H9 (cell line): ENCODE results near the gene OR2AG2. TPM values are rescaled to one million over a fixed set of nuclear protein-coding genes. Genes with fewer than 3 reads are reported as not detected.

Experiments
- DNase-seq: peaks from one replicate; pipeline ENCODE4 v3.0.0-alpha.2; 2017
- H2AFZ ChIP-seq: one replicate; pipeline ENCODE4 v1.6.1; 2013; ENCODE audit warnings: mild to moderate bottlenecking, low read length, control low read depth, moderate library complexity
- H2AK5ac ChIP-seq: 2 replicates; pipeline ENCODE4 v1.6.1; 2013; ENCODE audit warnings: low read length, control low read depth, mixed read lengths; ENCODE audit not compliant: insufficient read length
- H2BK120ac ChIP-seq: one replicate; pipeline ENCODE4 v1.6.1; 2013; ENCODE audit warnings: low read depth, mild to moderate bottlenecking, low read length, control low read depth, inconsistent platforms; ENCODE audit not compliant: poor library complexity, severe bottlenecking
- H2BK12ac ChIP-seq: 2 replicates; pipeline ENCODE4 v1.6.1; 2013; ENCODE audit warnings: low read length, control low read depth, mixed read lengths, low read depth; ENCODE audit not compliant: insufficient read length
- H2BK15ac ChIP-seq: 2 replicates; pipeline ENCODE4 v1.6.1; 2013; ENCODE audit warnings: low read depth, low read length, control low read depth
- H2BK20ac ChIP-seq: one replicate; pipeline ENCODE4 v1.6.1; 2013; ENCODE audit warnings: low read depth, mild to moderate bottlenecking, low read length, control low read depth, inconsistent platforms; ENCODE audit not compliant: poor library complexity, severe bottlenecking
- H2BK5ac ChIP-seq: 2 replicates; pipeline ENCODE4 v1.6.1; 2013; ENCODE audit warnings: low read length, control low read depth, mixed read lengths; ENCODE audit not compliant: insufficient read length
- H3K14ac ChIP-seq: 2 replicates; pipeline ENCODE4 v1.6.1; 2013; ENCODE audit warnings: low read length, control low read depth; ENCODE audit not compliant: insufficient read depth
- H3K18ac ChIP-seq: 2 replicates; pipeline ENCODE4 v1.6.1; 2013; ENCODE audit warnings: low read depth, mild to moderate bottlenecking, mixed read lengths, low read length, control low read depth; ENCODE audit not compliant: insufficient read length
- H3K23ac ChIP-seq: 2 replicates; pipeline ENCODE4 v1.6.1; 2013; ENCODE audit warnings: low read length, control low read depth, mixed read lengths, low read depth; ENCODE audit not compliant: insufficient read length
- H3K23me2 ChIP-seq: 2 replicates; pipeline ENCODE4 v1.6.1; 2013; ENCODE audit warnings: low read depth, mild to moderate bottlenecking, mixed read lengths, low read length, control low read depth; ENCODE audit not compliant: insufficient read length, poor library complexity, severe bottlenecking
- H3K27ac ChIP-seq: 2 replicates; pipeline ENCODE4 v1.5.1; 2013; ENCODE audit warnings: low read length, control low read depth, mixed read lengths, low read depth; ENCODE audit not compliant: insufficient read length
- H3K27me3 ChIP-seq: 2 replicates; pipeline ENCODE4 v1.6.1; 2013; ENCODE audit warnings: low read length, control low read depth, inconsistent platforms; ENCODE audit not compliant: insufficient read depth
- H3K4ac ChIP-seq: 2 replicates; pipeline ENCODE4 v1.6.1; 2013; ENCODE audit warnings: low read depth, mild to moderate bottlenecking, control low read depth, inconsistent platforms, low read length, moderate library complexity
- H3K4me1 ChIP-seq: 2 replicates; pipeline ENCODE4 v1.6.1; 2013; ENCODE audit warnings: low read length, control low read depth, inconsistent platforms; ENCODE audit not compliant: insufficient read depth
- H3K4me2 ChIP-seq: 2 replicates; pipeline ENCODE4 v1.6.1; 2013; ENCODE audit warnings: low read length, control low read depth, mixed read lengths; ENCODE audit not compliant: insufficient read length, insufficient read depth
- H3K56ac ChIP-seq: 2 replicates; pipeline ENCODE4 v1.6.1; 2013; ENCODE audit warnings: low read depth, mild to moderate bottlenecking, mixed read lengths, low read length, control low read depth; ENCODE audit not compliant: insufficient read length
- H3K79me1 ChIP-seq: 2 replicates; pipeline ENCODE4 v1.6.1; 2013; ENCODE audit warnings: low read depth, mild to moderate bottlenecking, moderate library complexity, low read length, control low read depth, inconsistent platforms; ENCODE audit not compliant: insufficient read depth, poor library complexity, severe bottlenecking
- H3K79me2 ChIP-seq: 2 replicates; pipeline ENCODE4 v1.6.1; 2013; ENCODE audit warnings: low read length, control low read depth, inconsistent platforms; ENCODE audit not compliant: insufficient read depth
- H3K9ac ChIP-seq: 2 replicates; pipeline ENCODE4 v1.6.1; 2013; ENCODE audit warnings: low read length, control low read depth, mixed read lengths; ENCODE audit not compliant: insufficient read length; ENCODE audit errors: extremely low read depth
- H3K9me3 ChIP-seq: one replicate; pipeline ENCODE4 v1.6.1; 2013; ENCODE audit warnings: low read depth, low read length, inconsistent platforms; ENCODE audit not compliant: control insufficient read depth
- H3T11ph ChIP-seq: one replicate; pipeline ENCODE4 v1.6.1; 2013; ENCODE audit warnings: mild to moderate bottlenecking, low read length, control low read depth, inconsistent platforms
- H4K20me1 ChIP-seq: one replicate; pipeline ENCODE4 v1.6.1; 2013; ENCODE audit not compliant: control insufficient read depth, insufficient read length, insufficient read depth
- H4K5ac ChIP-seq: 2 replicates; pipeline ENCODE4 v1.6.1; 2013; ENCODE audit warnings: low read depth, mild to moderate bottlenecking, mixed read lengths, low read length, control low read depth; ENCODE audit not compliant: insufficient read length
- H4K8ac ChIP-seq: replicated peaks from 2 replicates; pipeline ENCODE4 v1.6.1; 2013; ENCODE audit warnings: low read length, control low read depth, mixed read lengths, low read depth; ENCODE audit not compliant: insufficient read length
- H4K91ac ChIP-seq: 2 replicates; pipeline ENCODE4 v1.6.1; 2013; ENCODE audit warnings: low read depth, mild to moderate bottlenecking, moderate library complexity, mixed read lengths, low read length, control low read depth; ENCODE audit not compliant: insufficient read length
- H3K27ac Mint-ChIP-seq, 3 experiments: 2 replicates in 2 of 3; 3 replicates in 1 of 3; pipeline ENCODE4 v1.8.0; 2020 to 2021; ENCODE audit warnings: mixed read lengths in 3 of 3, mild to moderate bottlenecking in 1 of 3, moderate library complexity in 1 of 3
- H3K27me3 Mint-ChIP-seq: 2 replicates; pipeline ENCODE4 v1.8.0; 2021; ENCODE audit warnings: low read depth, mild to moderate bottlenecking, moderate library complexity, mixed read lengths
- H3K36me3 Mint-ChIP-seq, 3 experiments: 2 replicates in 2 of 3; 3 replicates in 1 of 3; pipeline ENCODE4 v1.8.0; 2020 to 2021; ENCODE audit warnings: low read depth in 3 of 3, mixed read lengths in 3 of 3; ENCODE audit not compliant: insufficient read depth in 1 of 3
- H3K4me1 Mint-ChIP-seq, 2 experiments: 2 replicates each; pipeline ENCODE4 v1.8.0; 2020; ENCODE audit warnings: mixed read lengths in 2 of 2
- H3K4me3 Mint-ChIP-seq, 2 experiments: 2 replicates in 1 of 2; 3 replicates in 1 of 2; pipeline ENCODE4 v1.8.0; 2020 to 2021; ENCODE audit warnings: mild to moderate bottlenecking in 2 of 2, mixed read lengths in 2 of 2, moderate library complexity in 1 of 2
- H3K9me3 Mint-ChIP-seq, 2 experiments: 2 replicates in 1 of 2; 3 replicates in 1 of 2; pipeline ENCODE4 v1.8.0; 2020; ENCODE audit warnings: mild to moderate bottlenecking in 2 of 2, mixed read lengths in 2 of 2, moderate library complexity in 1 of 2
- CTCF ChIP-seq: fragments of 200-600 bp; sonication (generic); conservative IDR thresholded peaks from 3 replicates; pipeline ENCODE4 v1.8.0; 2021; ENCODE audit warnings: antibody characterized with exemption, mild to moderate bottlenecking
- WGBS: extraction: QIAGEN DNeasy Blood & Tissue Kit; methylation state at CpG from one replicate; pipeline ENCODE4 v1.1.7; 2013; ENCODE audit warnings: missing lambda C conversion rate, low lambda C conversion rate, mixed read lengths; ENCODE audit not compliant: insufficient read length; ENCODE audit errors: extremely low coverage; 5-methylcytosine and 5-hydroxymethylcytosine counted together
- total RNA-seq: library from RNA; stranded (reverse); gene quantifications from 2 replicates; pipeline ENCODE4 v1.2.1, GENCODE V29; 2021

The OR2AG2 gene
- total RNA-seq, 1 experiment from 2014 or later = 0.33 TPM

- Histone ChIP-seq H2AK5ac (no peak overlapping the region), H4K91ac (no peak overlapping the region), H3K23me2 (no peaks in the 10 kb centered on the region), H3K79me1 (no peaks in the 10 kb centered on the region), H2BK120ac (no peak overlapping the region), H3K18ac (no peak overlapping the region), H3K4me1 (no peaks in the 10 kb centered on the region), H3K79me2 (no peaks in the 10 kb centered on the region), H4K5ac (no peak overlapping the region), H3K4ac (no peak overlapping the region), H3K9me3 (no peaks in the 10 kb centered on the region), H3K14ac (no peak overlapping the region), H2BK20ac (no peak overlapping the region), H4K8ac (no peak overlapping the region), H2BK12ac (no peak overlapping the region), H3K27ac (no peak overlapping the region), H2BK15ac (no peak overlapping the region), H3K9ac (no peak overlapping the region), H3K23ac (no peak overlapping the region), H3T11ph (no peak overlapping the region), H4K20me1 (no peaks in the 10 kb centered on the region), H2BK5ac (no peak overlapping the region), H3K27me3 (no peaks in the 10 kb centered on the region), H3K56ac (no peak overlapping the region), H3K4me2 (no peak overlapping the region), H2AFZ (no peak overlapping the region)
- Mint-ChIP-seq H3K9me3 (no peaks in the 10 kb centered on the region), H3K27ac (no peak overlapping the region), H3K4me3 (no peak overlapping the region), H3K4me1 (no peaks in the 10 kb centered on the region), H3K36me3 (no peaks in the 10 kb centered on the region), H3K27me3 (no peaks in the 10 kb centered on the region)
- no CpG with 5 or more reads among the region's 1 CpG for WGBS
- TF ChIP-seq CTCF = no peak
- no peak for DNase-seq
Measured at GRCh38 chr11:6755953-6756347, 15.8 kb downstream of the OR2AG2 start.
